ENCODE data around the gene ZNF862.

DNA sequence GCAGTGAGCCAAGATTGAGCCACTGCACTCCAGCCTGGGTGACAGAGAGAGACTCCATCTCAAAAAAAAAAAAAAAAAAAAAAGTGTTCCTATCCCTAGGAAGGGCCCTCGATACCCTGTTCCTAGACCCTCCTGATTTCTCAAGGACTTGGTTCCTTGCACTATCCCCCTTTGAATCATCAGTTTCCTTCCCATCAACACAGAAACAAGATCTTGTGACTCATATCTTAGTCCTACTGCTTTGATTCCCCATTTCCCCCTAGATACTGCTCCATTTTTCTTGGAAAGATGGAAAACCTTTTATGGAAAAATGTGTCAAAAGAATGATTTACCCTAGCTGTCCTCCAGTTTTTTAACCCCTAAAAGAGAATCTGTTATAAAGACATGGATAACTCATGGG is 1.7 kb upstream of the ZNF862 start:
- TF ChIP-seq, protein P1, sequence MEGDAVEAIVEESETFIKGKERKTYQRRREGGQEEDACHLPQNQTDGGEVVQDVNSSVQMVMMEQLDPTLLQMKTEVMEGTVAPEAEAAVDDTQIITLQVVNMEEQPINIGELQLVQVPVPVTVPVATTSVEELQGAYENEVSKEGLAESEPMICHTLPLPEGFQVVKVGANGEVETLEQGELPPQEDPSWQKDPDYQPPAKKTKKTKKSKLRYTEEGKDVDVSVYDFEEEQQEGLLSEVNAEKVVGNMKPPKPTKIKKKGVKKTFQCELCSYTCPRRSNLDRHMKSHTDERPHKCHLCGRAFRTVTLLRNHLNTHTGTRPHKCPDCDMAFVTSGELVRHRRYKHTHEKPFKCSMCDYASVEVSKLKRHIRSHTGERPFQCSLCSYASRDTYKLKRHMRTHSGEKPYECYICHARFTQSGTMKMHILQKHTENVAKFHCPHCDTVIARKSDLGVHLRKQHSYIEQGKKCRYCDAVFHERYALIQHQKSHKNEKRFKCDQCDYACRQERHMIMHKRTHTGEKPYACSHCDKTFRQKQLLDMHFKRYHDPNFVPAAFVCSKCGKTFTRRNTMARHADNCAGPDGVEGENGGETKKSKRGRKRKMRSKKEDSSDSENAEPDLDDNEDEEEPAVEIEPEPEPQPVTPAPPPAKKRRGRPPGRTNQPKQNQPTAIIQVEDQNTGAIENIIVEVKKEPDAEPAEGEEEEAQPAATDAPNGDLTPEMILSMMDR (conservative IDR thresholded peaks at IDR 0.05; ENCODE audit: low read length), result no peak
- TF ChIP-seq EZH2phosphoT487 (IDR thresholded peaks at IDR 0.05; ENCODE audit: borderline replicate concordance), result no peak
